Keratinocyte (primary cell): ENCODE measurements around the gene RALGPS1. TPM values are rescaled to one million over a fixed set of nuclear protein-coding genes. Genes with fewer than 3 reads are reported as not detected.

Source experiments
- DNase-seq: peaks from one replicate; pipeline ENCODE4 v3.0.0-alpha.2; 2011; ENCODE audit warnings: low read depth, missing footprints, low spot score
- FAIRE-seq: peaks from 2 replicates; lab custom pipeline; 2011; peaks lifted over from hg19 to GRCh38; lab: Jason Lieb, UNC
- H2AFZ ChIP-seq: 2 replicates; pipeline ENCODE4 v1.6.0; 2012; ENCODE audit warnings: low read length, control low read depth, inconsistent platforms; ENCODE audit not compliant: control insufficient read depth
- H3K27ac ChIP-seq: 2 replicates; pipeline ENCODE4 v1.5.1; 2011; ENCODE audit warnings: low read length; ENCODE audit not compliant: control insufficient read depth, insufficient read depth
- H3K27me3 ChIP-seq: 3 replicates; pipeline ENCODE4 v1.6.0; 2011; ENCODE audit warnings: low read length; ENCODE audit not compliant: control insufficient read depth, insufficient read depth; ENCODE audit errors: extremely low read depth
- H3K36me3 ChIP-seq, 2 experiments: 2 replicates in 1 of 2; 3 replicates in 1 of 2; pipeline ENCODE4 v1.5.1; 2011; ENCODE audit warnings: low read length in 2 of 2, mild to moderate bottlenecking in 1 of 2; ENCODE audit not compliant: control insufficient read depth in 2 of 2, insufficient read depth in 2 of 2; ENCODE audit errors: extremely low read depth in 1 of 2
- H3K4me1 ChIP-seq: 3 replicates; pipeline ENCODE4 v1.5.1; 2011; ENCODE audit warnings: low read length; ENCODE audit not compliant: control insufficient read depth, insufficient read depth; ENCODE audit errors: extremely low read depth
- H3K4me2 ChIP-seq: 3 replicates; pipeline ENCODE4 v1.6.0; 2011; ENCODE audit warnings: low read depth, low read length; ENCODE audit not compliant: control insufficient read depth, insufficient read depth; ENCODE audit errors: extremely low read depth
- H3K4me3 ChIP-seq, 3 experiments: fragments of 200-600 bp in 1 of 3; sonication (generic) in 1 of 3; 2 replicates in 2 of 3; 3 replicates in 1 of 3; pipeline ENCODE4 v1.5.1; 2011 to 2016; ENCODE audit warnings: low read length in 3 of 3, mild to moderate bottlenecking in 3 of 3, control low read depth in 2 of 3, inconsistent platforms in 1 of 3, low read depth in 1 of 3, mixed read lengths in 1 of 3, mixed run types in 1 of 3, moderate library complexity in 1 of 3; ENCODE audit not compliant: control insufficient read depth in 2 of 3, insufficient read depth in 2 of 3; ENCODE audit errors: extremely low read depth in 1 of 3
- H3K79me2 ChIP-seq: 2 replicates; pipeline ENCODE4 v1.6.0; 2012; ENCODE audit warnings: low read length; ENCODE audit not compliant: control insufficient read depth, insufficient read depth
- H3K9ac ChIP-seq: 3 replicates; pipeline ENCODE4 v1.6.0; 2011; ENCODE audit warnings: low read length; ENCODE audit not compliant: control insufficient read depth, insufficient read depth; ENCODE audit errors: extremely low read depth
- H3K9me1 ChIP-seq: 3 replicates; pipeline ENCODE4 v1.6.0; 2011; ENCODE audit warnings: low read length; ENCODE audit not compliant: control insufficient read depth, insufficient read depth; ENCODE audit errors: extremely low read depth
- H3K9me3 ChIP-seq: 2 replicates; pipeline ENCODE4 v1.5.1; 2012; ENCODE audit warnings: low read depth, low read length; ENCODE audit not compliant: control insufficient read depth
- H4K20me1 ChIP-seq: 3 replicates; pipeline ENCODE4 v1.6.0; 2011; ENCODE audit warnings: low read length; ENCODE audit not compliant: control insufficient read depth, insufficient read depth; ENCODE audit errors: extremely low read depth
- CTCF ChIP-seq, 3 experiments: IDR thresholded peaks in 1 of 3; conservative IDR thresholded peaks in 1 of 3; optimal IDR thresholded peaks in 1 of 3; 2 replicates in 2 of 3; 3 replicates in 1 of 3; pipeline versions ENCODE3 to v1.5.1; 2011; ENCODE audit warnings: low read length in 3 of 3, mild to moderate bottlenecking in 3 of 3, moderate library complexity in 2 of 3, control low read depth in 1 of 3, inconsistent platforms in 1 of 3; ENCODE audit not compliant: insufficient read depth in 2 of 3; ENCODE audit errors: extremely low read depth in 1 of 3
- EZH2 ChIP-seq: IDR thresholded peaks from one replicate; pipeline ENCODE4 v1.6.1; 2012; ENCODE audit warnings: inconsistent platforms, mild to moderate bottlenecking, low read length, moderate library complexity
- dilution Hi-C: fragments of 300-500 bp; cut with MboI; formaldehyde crosslinking; loops from one replicate; pipeline ENCODE4 v1.7.0; 2020; ENCODE audit warnings: low sequenced_read_pairs; ENCODE audit not compliant: extremely low pct_ligation_motif_present
- polyA plus RNA-seq, 5 experiments: library from polyadenylated mRNA; depleted of rRNA in 3 of 5; stranded (reverse) in 3 of 5; stranded (forward) in 1 of 5; unstranded in 1 of 5; fragments of >200 nt; gene quantifications; 1 replicate in 1 of 5; 2 replicates in 3 of 5; 3 replicates in 1 of 5; pipeline versions ENCODE4 v1.2.1 to v1.2.3, GENCODE V29; 2011 to 2012; ENCODE audit warnings: missing spikeins in 2 of 5, low read depth in 1 of 5, low replicate concordance in 1 of 5

The RALGPS1 gene
- polyA plus RNA-seq, 1 donor (not counting 4 experiments of a cell fraction or from before 2014, with no cell fraction given), result 0.56 TPM

- no peak for TF ChIP-seq EZH2
- no peak for TF ChIP-seq CTCF (optimal IDR thresholded peaks at IDR 0.05 in 1 of 3, IDR thresholded peaks at IDR 0.05 in 1 of 3, conservative IDR thresholded peaks at IDR 0.05 in 1 of 3; ENCODE audit: extremely low read depth in 1 of 3, insufficient read depth in 2 of 3, low read length in 3 of 3)
- no peaks in the 10 kb centered on the region for H3K9me3 ChIP-seq
- no peaks in the 10 kb centered on the region for H3K4me1 ChIP-seq
- no peak overlapping the region for H2AFZ ChIP-seq
- dilution Hi-C loops, result no loop called here
- H3K79me2 ChIP-seq, result no peaks in the 10 kb centered on the region
- peaks cover 3% of the 10 kb centered on the region for H3K27me3 ChIP-seq
- H3K9ac ChIP-seq, result no peak overlapping the region
- H3K4me3 ChIP-seq, result no peak overlapping the region
- H4K20me1 ChIP-seq, result no peaks in the 10 kb centered on the region
- H3K36me3 ChIP-seq, result no peaks in the 10 kb centered on the region
- DNase-seq, result no peak
- H3K9me1 ChIP-seq, result no peaks in the 10 kb centered on the region
- FAIRE-seq, result no peak
- H3K27ac ChIP-seq, result no peak overlapping the region
- no peak overlapping the region for H3K4me2 ChIP-seq
These were observed 263.2 kb downstream of the RALGPS1 start for GRCh38 chr9:127177665-127178265.

GRCh38 chr9:127178686-127179632, 264.4 kb downstream of the RALGPS1 start:
- Histone ChIP-seq H3K79me2 (no peaks in the 10 kb centered on the region), H2AFZ (no peak overlapping the region), H3K9ac (no peak overlapping the region), H3K36me3 (no peaks in the 10 kb centered on the region), H3K4me3 (no peak overlapping the region), H3K9me3 (no peaks in the 10 kb centered on the region), H3K4me2 (no peak overlapping the region), H3K9me1 (no peaks in the 10 kb centered on the region), H3K4me1 (no peaks in the 10 kb centered on the region), H4K20me1 (no peaks in the 10 kb centered on the region), H3K27me3 (peaks cover 3% of the 10 kb centered on the region), H3K27ac (no peak overlapping the region)
- no peak for DNase-seq
- TF ChIP-seq CTCF (optimal IDR thresholded peaks at IDR 0.05 in 1 of 3, IDR thresholded peaks at IDR 0.05 in 1 of 3, conservative IDR thresholded peaks at IDR 0.05 in 1 of 3; ENCODE audit: extremely low read depth in 1 of 3, insufficient read depth in 2 of 3, low read length in 3 of 3) (no peak), EZH2 (no peak)
- no peak for FAIRE-seq
- dilution Hi-C loops, result no loop called here
